Measurements from ENCODE around the gene ZBTB7C. TPM values are rescaled to one million over a fixed set of nuclear protein-coding genes. Genes with fewer than 3 reads are reported as not detected.

The ZBTB7C gene
- total RNA-seq, 1 donor from 2014 or later, result 0.57 TPM

GRCh38 chr18:48250362-48250907 is 158.7 kb downstream of the ZBTB7C start:
- H3K36me3 Mint-ChIP-seq (ENCODE audit: insufficient read depth), result no peaks in the 10 kb centered on the region
- no peak for DNase-seq (ENCODE audit: low spot score, unreplicated experiment)
- H3K4me3 Mint-ChIP-seq (ENCODE audit: low read depth), result no peak overlapping the region
- TF ChIP-seq, protein P1, sequence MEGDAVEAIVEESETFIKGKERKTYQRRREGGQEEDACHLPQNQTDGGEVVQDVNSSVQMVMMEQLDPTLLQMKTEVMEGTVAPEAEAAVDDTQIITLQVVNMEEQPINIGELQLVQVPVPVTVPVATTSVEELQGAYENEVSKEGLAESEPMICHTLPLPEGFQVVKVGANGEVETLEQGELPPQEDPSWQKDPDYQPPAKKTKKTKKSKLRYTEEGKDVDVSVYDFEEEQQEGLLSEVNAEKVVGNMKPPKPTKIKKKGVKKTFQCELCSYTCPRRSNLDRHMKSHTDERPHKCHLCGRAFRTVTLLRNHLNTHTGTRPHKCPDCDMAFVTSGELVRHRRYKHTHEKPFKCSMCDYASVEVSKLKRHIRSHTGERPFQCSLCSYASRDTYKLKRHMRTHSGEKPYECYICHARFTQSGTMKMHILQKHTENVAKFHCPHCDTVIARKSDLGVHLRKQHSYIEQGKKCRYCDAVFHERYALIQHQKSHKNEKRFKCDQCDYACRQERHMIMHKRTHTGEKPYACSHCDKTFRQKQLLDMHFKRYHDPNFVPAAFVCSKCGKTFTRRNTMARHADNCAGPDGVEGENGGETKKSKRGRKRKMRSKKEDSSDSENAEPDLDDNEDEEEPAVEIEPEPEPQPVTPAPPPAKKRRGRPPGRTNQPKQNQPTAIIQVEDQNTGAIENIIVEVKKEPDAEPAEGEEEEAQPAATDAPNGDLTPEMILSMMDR (IDR thresholded peaks at IDR 0.05; ENCODE audit: unreplicated experiment), result no peak
- no peak overlapping the region for H3K27ac Mint-ChIP-seq
- H3K4me1 Mint-ChIP-seq (ENCODE audit: low read depth), result no peaks in the 10 kb centered on the region
- no peaks in the 10 kb centered on the region for H3K9me3 Mint-ChIP-seq (ENCODE audit: low read depth)
- peaks cover 7% of the 10 kb centered on the region for H3K27me3 Mint-ChIP-seq

DNA sequence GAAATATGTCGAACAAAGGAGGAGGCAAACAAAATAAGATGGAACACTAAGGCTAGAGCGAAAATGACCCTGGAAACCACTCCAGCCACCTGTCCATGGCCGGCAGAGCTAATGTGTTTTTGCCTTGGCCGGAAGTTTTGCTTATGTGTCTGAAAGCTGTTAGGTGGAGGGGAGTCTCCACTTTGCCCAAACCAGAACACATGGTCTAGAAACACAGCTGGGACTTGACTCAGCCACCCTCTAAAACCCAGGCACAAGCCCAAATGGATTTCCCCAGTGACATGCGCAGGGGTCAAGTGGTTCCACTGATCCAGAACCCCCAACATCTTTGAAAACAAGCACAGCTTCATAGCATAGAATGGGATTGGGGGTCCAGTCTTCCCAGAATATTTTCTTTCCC is 159.3 kb downstream of the ZBTB7C start:
- Mint-ChIP-seq H3K36me3 (ENCODE audit: insufficient read depth) (no peaks in the 10 kb centered on the region), H3K27me3 (peaks cover 7% of the 10 kb centered on the region), H3K4me1 (ENCODE audit: low read depth) (no peaks in the 10 kb centered on the region), H3K4me3 (ENCODE audit: low read depth) (no peak overlapping the region), H3K27ac (no peak overlapping the region), H3K9me3 (ENCODE audit: low read depth) (no peaks in the 10 kb centered on the region)
- DNase-seq (ENCODE audit: low spot score, unreplicated experiment), result no peak
- TF ChIP-seq, protein P1 (IDR thresholded peaks at IDR 0.05; ENCODE audit: unreplicated experiment), result no peak

DNA sequence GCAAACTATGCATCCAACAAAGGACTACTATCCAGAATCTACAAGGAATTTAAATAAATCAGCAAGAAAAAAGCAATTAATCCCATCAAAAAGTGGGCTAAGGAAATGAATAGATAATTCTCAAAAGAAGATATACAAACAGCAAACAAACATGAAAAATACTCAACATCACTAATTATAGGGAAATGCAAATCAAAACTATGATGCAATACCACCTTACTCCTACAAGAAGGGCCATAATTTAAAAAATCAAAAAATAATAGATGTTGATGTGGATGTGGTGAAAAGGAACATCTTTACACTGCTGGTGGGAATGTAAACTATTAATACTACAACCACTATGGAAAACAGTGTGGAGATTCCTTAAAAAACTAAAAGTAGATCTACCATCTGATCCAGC is 164.7 kb downstream of the ZBTB7C start:
- peaks cover 13% of the 10 kb centered on the region for H3K9me3 Mint-ChIP-seq (ENCODE audit: low read depth)
- H3K4me3 Mint-ChIP-seq (ENCODE audit: low read depth), result no peak overlapping the region
- no peak overlapping the region for H3K27ac Mint-ChIP-seq
- no peak for DNase-seq (ENCODE audit: low spot score, unreplicated experiment)
- no peaks in the 10 kb centered on the region for H3K4me1 Mint-ChIP-seq (ENCODE audit: low read depth)
- H3K27me3 Mint-ChIP-seq, result no peaks in the 10 kb centered on the region
- no peaks in the 10 kb centered on the region for H3K36me3 Mint-ChIP-seq (ENCODE audit: insufficient read depth)
- TF ChIP-seq, protein P1 (IDR thresholded peaks at IDR 0.05; ENCODE audit: unreplicated experiment), result no peak

DNA sequence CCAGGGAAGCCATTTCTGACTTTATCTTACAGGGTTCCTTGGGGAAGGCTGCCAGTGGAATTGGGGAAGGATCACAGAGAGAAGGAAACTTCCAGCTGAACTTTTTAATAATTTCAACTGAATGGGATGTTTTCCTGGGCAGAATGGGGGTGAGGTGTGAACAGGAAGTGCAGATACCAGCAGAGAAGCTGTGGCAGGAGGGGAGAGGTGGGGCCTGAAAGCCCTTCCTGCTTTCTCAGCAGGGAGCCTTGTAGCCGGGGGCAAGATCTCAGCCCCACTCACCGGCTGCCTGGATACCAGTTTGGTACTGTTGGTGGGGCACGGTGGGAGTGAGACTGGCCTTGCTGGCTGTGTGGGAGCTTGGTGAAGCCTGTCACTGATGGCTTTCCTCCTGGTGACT is 170.5 kb downstream of the ZBTB7C start:
- Mint-ChIP-seq H3K36me3 (ENCODE audit: insufficient read depth) (no peaks in the 10 kb centered on the region), H3K9me3 (ENCODE audit: low read depth) (peaks cover 16% of the 10 kb centered on the region), H3K4me3 (ENCODE audit: low read depth) (no peak overlapping the region), H3K27me3 (peaks cover 3% of the 10 kb centered on the region), H3K4me1 (ENCODE audit: low read depth) (no peaks in the 10 kb centered on the region), H3K27ac (no peak overlapping the region)
- TF ChIP-seq, protein P1 (IDR thresholded peaks at IDR 0.05; ENCODE audit: unreplicated experiment), result no peak
- no peak for DNase-seq (ENCODE audit: low spot score, unreplicated experiment)

- Mint-ChIP-seq H3K9me3 (ENCODE audit: low read depth) (peaks cover 16% of the 10 kb centered on the region), H3K27ac (no peak overlapping the region), H3K36me3 (ENCODE audit: insufficient read depth) (no peaks in the 10 kb centered on the region), H3K27me3 (peaks cover 3% of the 10 kb centered on the region), H3K4me3 (ENCODE audit: low read depth) (no peak overlapping the region), H3K4me1 (ENCODE audit: low read depth) (no peaks in the 10 kb centered on the region)
- TF ChIP-seq, protein P1 (IDR thresholded peaks at IDR 0.05; ENCODE audit: unreplicated experiment), result no peak
- DNase-seq (ENCODE audit: low spot score, unreplicated experiment), result no peak
Observed at GRCh38 chr18:48238206-48238605, 171.0 kb downstream of the ZBTB7C start.

Measured in progenitor cell of endocrine pancreas (in vitro differentiated cells).